ENCODE results near the gene GARIN3. TPM values are rescaled to one million over a fixed set of nuclear protein-coding genes. Genes with fewer than 3 reads are reported as not detected.

The GARIN3 gene
- polyA plus RNA-seq, 1 of the 3 experiments (the other 2 are of a cell fraction), result not detected

DNA sequence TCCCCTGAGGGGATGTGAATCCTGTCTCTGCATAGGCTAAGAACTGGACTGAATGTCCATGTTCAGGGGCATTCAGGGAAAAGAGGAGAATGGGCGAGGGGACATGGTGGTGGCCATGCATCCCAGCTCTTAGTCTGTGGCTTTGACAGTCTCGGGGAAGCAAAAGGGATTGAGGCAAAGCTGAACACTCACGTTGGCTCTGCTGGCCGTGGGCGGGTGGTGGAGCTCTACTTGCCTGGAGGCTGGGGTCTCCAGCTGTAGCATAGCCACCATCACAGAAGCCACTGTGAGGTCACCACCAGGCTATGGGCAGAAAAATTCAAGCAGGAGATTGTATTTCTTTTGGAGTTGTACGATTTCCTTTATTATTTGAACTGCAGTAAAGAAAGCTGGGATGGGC lies 4.1 kb downstream of the GARIN3 start:
- Histone ChIP-seq H3F3A (replicated peaks; ENCODE audit: insufficient read depth) (no peaks in the 10 kb centered on the region), H3K27ac (ENCODE audit: low read depth in 2 of 2, low read length in 1 of 2) (no peak overlapping the region), H3K4me3 (ENCODE audit: low read depth in 2 of 2, low read length in 1 of 2) (no peak overlapping the region), H3K9ac (no peak overlapping the region), H3K27me3 (ENCODE audit: insufficient read depth) (peaks cover 21% of the 10 kb centered on the region; the same call in 1 of the 2 replicates), H3K79me2 (ENCODE audit: insufficient read depth) (no peaks in the 10 kb centered on the region), H3K9me2 (no peaks in the 10 kb centered on the region), H2AFZ (ENCODE audit: low read depth) (no peak overlapping the region), H4K20me1 (ENCODE audit: insufficient read depth) (no peaks in the 10 kb centered on the region), H3K4me2 (no peak overlapping the region), H3K36me3 (replicated peaks in 1 of 2; ENCODE audit: control insufficient read depth in 1 of 2, insufficient read depth in 2 of 2, low read length in 1 of 2) (no peaks in the 10 kb centered on the region), H3K9me3 (no peaks in the 10 kb centered on the region), H3K4me1 (ENCODE audit: control insufficient read depth in 1 of 2, insufficient read depth in 2 of 2, low read depth in 1 of 2, low read length in 1 of 2) (no peaks in the 10 kb centered on the region)
- DNase-seq, result no peak
- TF ChIP-seq SMC3 (IDR thresholded peaks at IDR 0.05; ENCODE audit: low read depth, low read length), result no peak
- TF ChIP-seq, protein P1, sequence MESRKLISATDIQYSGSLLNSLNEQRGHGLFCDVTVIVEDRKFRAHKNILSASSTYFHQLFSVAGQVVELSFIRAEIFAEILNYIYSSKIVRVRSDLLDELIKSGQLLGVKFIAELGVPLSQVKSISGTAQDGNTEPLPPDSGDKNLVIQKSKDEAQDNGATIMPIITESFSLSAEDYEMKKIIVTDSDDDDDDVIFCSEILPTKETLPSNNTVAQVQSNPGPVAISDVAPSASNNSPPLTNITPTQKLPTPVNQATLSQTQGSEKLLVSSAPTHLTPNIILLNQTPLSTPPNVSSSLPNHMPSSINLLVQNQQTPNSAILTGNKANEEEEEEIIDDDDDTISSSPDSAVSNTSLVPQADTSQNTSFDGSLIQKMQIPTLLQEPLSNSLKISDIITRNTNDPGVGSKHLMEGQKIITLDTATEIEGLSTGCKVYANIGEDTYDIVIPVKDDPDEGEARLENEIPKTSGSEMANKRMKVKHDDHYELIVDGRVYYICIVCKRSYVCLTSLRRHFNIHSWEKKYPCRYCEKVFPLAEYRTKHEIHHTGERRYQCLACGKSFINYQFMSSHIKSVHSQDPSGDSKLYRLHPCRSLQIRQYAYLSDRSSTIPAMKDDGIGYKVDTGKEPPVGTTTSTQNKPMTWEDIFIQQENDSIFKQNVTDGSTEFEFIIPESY (IDR thresholded peaks at IDR 0.05; ENCODE audit: borderline replicate concordance, low read depth), result no peak
- POLR2A ChIA-PET, result no interaction called here
- CTCF ChIA-PET, result interaction anchor here (2.4 kb wide), 1 partner anchor 12 kb away, joined by 16 read pairs; no protein-coding TSS in a partner anchor
- WGBS (ENCODE audit: low lambda C conversion rate), result 34% methylated on average over 6 of the region's 6 CpGs

DNA sequence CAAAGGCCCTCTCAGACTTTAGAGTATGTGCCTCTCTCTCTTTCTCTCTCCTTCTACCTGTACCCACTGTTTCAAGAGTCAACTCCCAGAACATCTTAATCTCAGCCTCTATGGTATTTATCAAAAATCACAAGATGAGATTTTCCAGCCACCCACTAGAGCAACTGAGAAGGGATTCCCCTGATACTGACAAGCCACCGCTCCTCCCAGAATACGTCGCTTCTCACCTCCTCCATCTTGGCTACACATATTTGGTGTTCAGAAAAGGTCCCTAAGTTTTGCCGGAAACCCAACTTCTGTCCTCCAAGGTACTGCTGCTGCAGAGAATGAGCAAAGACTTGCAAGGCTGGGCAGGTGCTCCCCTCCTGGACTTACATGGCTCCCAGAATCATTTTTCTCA lies 6.1 kb downstream of the GARIN3 start:
- Histone ChIP-seq H3K36me3 (replicated peaks in 1 of 2; ENCODE audit: control insufficient read depth in 1 of 2, insufficient read depth in 2 of 2, low read length in 1 of 2) (no peaks in the 10 kb centered on the region), H2AFZ (ENCODE audit: low read depth) (no peak overlapping the region), H3K4me2 (no peak overlapping the region), H3K9me3 (no peaks in the 10 kb centered on the region), H3F3A (replicated peaks; ENCODE audit: insufficient read depth) (no peaks in the 10 kb centered on the region), H4K20me1 (ENCODE audit: insufficient read depth) (no peaks in the 10 kb centered on the region), H3K9me2 (no peaks in the 10 kb centered on the region), H3K4me3 (ENCODE audit: low read depth in 2 of 2, low read length in 1 of 2) (no peak overlapping the region), H3K27ac (ENCODE audit: low read depth in 2 of 2, low read length in 1 of 2) (no peak overlapping the region), H3K4me1 (ENCODE audit: control insufficient read depth in 1 of 2, insufficient read depth in 2 of 2, low read depth in 1 of 2, low read length in 1 of 2) (no peaks in the 10 kb centered on the region), H3K9ac (no peak overlapping the region), H3K27me3 (ENCODE audit: insufficient read depth) (peaks cover 16% of the 10 kb centered on the region; the same call in 1 of the 2 replicates), H3K79me2 (ENCODE audit: insufficient read depth) (no peaks in the 10 kb centered on the region)
- CTCF ChIA-PET, result no interaction called here
- POLR2A ChIA-PET, result no interaction called here
- no peak for DNase-seq
- TF ChIP-seq NRF1 (IDR thresholded peaks at IDR 0.05; ENCODE audit: low read depth, low read length) (no peak), RAD21 (IDR thresholded peaks at IDR 0.05; ENCODE audit: low read length) (no peak), EZH2phosphoT487 (IDR thresholded peaks at IDR 0.05; ENCODE audit: borderline replicate concordance, low read depth) (no peak), USF2 (IDR thresholded peaks at IDR 0.05; ENCODE audit: borderline replicate concordance, low read depth, low read length) (no peak), PBX3 (IDR thresholded peaks at IDR 0.05) (no peak), TEAD4 (IDR thresholded peaks at IDR 0.05; ENCODE audit: borderline replicate concordance, insufficient read depth) (no peak), RCOR1 (IDR thresholded peaks at IDR 0.05; ENCODE audit: low read length) (no peak), TAF1 (IDR thresholded peaks at IDR 0.05; ENCODE audit: borderline replicate concordance, low read depth, low read length) (no peak), SIN3A (IDR thresholded peaks at IDR 0.05; ENCODE audit: borderline replicate concordance, low read depth, low read length) (no peak), EP300 (IDR thresholded peaks at IDR 0.05; ENCODE audit: borderline replicate concordance in 1 of 2, low read depth in 1 of 2, low read length in 1 of 2) (no peak)
- TF ChIP-seq, protein P2, sequence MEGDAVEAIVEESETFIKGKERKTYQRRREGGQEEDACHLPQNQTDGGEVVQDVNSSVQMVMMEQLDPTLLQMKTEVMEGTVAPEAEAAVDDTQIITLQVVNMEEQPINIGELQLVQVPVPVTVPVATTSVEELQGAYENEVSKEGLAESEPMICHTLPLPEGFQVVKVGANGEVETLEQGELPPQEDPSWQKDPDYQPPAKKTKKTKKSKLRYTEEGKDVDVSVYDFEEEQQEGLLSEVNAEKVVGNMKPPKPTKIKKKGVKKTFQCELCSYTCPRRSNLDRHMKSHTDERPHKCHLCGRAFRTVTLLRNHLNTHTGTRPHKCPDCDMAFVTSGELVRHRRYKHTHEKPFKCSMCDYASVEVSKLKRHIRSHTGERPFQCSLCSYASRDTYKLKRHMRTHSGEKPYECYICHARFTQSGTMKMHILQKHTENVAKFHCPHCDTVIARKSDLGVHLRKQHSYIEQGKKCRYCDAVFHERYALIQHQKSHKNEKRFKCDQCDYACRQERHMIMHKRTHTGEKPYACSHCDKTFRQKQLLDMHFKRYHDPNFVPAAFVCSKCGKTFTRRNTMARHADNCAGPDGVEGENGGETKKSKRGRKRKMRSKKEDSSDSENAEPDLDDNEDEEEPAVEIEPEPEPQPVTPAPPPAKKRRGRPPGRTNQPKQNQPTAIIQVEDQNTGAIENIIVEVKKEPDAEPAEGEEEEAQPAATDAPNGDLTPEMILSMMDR (IDR thresholded peaks at IDR 0.05), result no peak
- TF ChIP-seq, protein P3, sequence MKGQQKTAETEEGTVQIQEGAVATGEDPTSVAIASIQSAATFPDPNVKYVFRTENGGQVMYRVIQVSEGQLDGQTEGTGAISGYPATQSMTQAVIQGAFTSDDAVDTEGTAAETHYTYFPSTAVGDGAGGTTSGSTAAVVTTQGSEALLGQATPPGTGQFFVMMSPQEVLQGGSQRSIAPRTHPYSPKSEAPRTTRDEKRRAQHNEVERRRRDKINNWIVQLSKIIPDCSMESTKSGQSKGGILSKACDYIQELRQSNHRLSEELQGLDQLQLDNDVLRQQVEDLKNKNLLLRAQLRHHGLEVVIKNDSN (IDR thresholded peaks at IDR 0.05; ENCODE audit: borderline replicate concordance, low read depth), result no peak
- 81% methylated on average over 4 of the region's 4 CpGs for WGBS (ENCODE audit: low lambda C conversion rate)
